Mesendoderm (in vitro differentiated cells): ENCODE results near the gene ASPSCR1.

Experiments used
- DNase-seq: peaks from one replicate; pipeline ENCODE4 v3.0.0; 2013
- H2AK5ac ChIP-seq: 2 replicates; pipeline ENCODE4 v1.6.1; 2013; ENCODE audit warnings: low read length, inconsistent platforms
- H2BK120ac ChIP-seq: 2 replicates; pipeline ENCODE4 v1.6.1; 2013; ENCODE audit warnings: low read depth, mild to moderate bottlenecking, low read length, moderate library complexity, mixed read lengths
- H2BK15ac ChIP-seq: replicated peaks from 2 replicates; pipeline ENCODE4 v1.6.1; 2013; ENCODE audit warnings: low read depth, mild to moderate bottlenecking, moderate library complexity
- H2BK5ac ChIP-seq: 2 replicates; pipeline ENCODE4 v1.6.1; 2013; ENCODE audit warnings: low read length, inconsistent platforms
- H3K18ac ChIP-seq: 2 replicates; pipeline ENCODE4 v1.6.1; 2013; ENCODE audit warnings: mild to moderate bottlenecking, low read length, mixed read lengths
- H3K23ac ChIP-seq: one replicate; pipeline ENCODE4 v1.6.1; 2013; ENCODE audit warnings: low read length
- H3K27ac ChIP-seq: 2 replicates; pipeline ENCODE4 v1.5.1; 2013; ENCODE audit warnings: low read depth, mild to moderate bottlenecking, inconsistent platforms, low read length, moderate library complexity
- H3K27me3 ChIP-seq: 2 replicates; pipeline ENCODE4 v1.6.1; 2013; ENCODE audit warnings: low read length, control low read depth, mild to moderate bottlenecking, inconsistent platforms; ENCODE audit not compliant: insufficient read depth, poor library complexity
- H3K36me3 ChIP-seq: 2 replicates; pipeline ENCODE4 v1.6.1; 2013; ENCODE audit warnings: low read length, inconsistent platforms; ENCODE audit not compliant: control insufficient read depth, insufficient read depth
- H3K4ac ChIP-seq: one replicate; pipeline ENCODE4 v1.6.1; 2013; ENCODE audit warnings: low read depth, mild to moderate bottlenecking, low read length, moderate library complexity
- H3K4me1 ChIP-seq: 2 replicates; pipeline ENCODE4 v1.6.1; 2013; ENCODE audit warnings: low read depth, low read length, inconsistent platforms; ENCODE audit not compliant: control insufficient read depth
- H3K4me2 ChIP-seq: 2 replicates; pipeline ENCODE4 v1.6.1; 2013; ENCODE audit warnings: low read length
- H3K4me3 ChIP-seq: 2 replicates; pipeline ENCODE4 v1.5.1; 2013; ENCODE audit warnings: mild to moderate bottlenecking, low read length
- H3K56ac ChIP-seq: one replicate; pipeline ENCODE4 v1.6.1; 2013; ENCODE audit warnings: low read length
- H3K79me1 ChIP-seq: 2 replicates; pipeline ENCODE4 v1.6.1; 2013; ENCODE audit warnings: low read length, inconsistent platforms
- H3K79me2 ChIP-seq: 2 replicates; pipeline ENCODE4 v1.6.1; 2013; ENCODE audit warnings: mild to moderate bottlenecking, low read length; ENCODE audit not compliant: control insufficient read depth, insufficient read depth
- H3K9ac ChIP-seq: 2 replicates; pipeline ENCODE4 v1.6.1; 2013; ENCODE audit warnings: low read length, inconsistent platforms
- H4K5ac ChIP-seq: one replicate; pipeline ENCODE4 v1.6.1; 2013; ENCODE audit warnings: low read length
- H4K8ac ChIP-seq: one replicate; pipeline ENCODE4 v1.6.1; 2013; ENCODE audit warnings: low read depth, mild to moderate bottlenecking, control low read depth, low read length, moderate library complexity
- WGBS: extraction: QIAGEN DNeasy Blood & Tissue Kit; methylation state at CpG from one replicate; pipeline ENCODE4 v1.1.7; 2013; ENCODE audit warnings: low lambda C conversion rate, missing lambda C conversion rate; ENCODE audit not compliant: insufficient coverage; ENCODE audit errors: extremely low coverage; 5-methylcytosine and 5-hydroxymethylcytosine counted together

Gene ASPSCR1

DNA sequence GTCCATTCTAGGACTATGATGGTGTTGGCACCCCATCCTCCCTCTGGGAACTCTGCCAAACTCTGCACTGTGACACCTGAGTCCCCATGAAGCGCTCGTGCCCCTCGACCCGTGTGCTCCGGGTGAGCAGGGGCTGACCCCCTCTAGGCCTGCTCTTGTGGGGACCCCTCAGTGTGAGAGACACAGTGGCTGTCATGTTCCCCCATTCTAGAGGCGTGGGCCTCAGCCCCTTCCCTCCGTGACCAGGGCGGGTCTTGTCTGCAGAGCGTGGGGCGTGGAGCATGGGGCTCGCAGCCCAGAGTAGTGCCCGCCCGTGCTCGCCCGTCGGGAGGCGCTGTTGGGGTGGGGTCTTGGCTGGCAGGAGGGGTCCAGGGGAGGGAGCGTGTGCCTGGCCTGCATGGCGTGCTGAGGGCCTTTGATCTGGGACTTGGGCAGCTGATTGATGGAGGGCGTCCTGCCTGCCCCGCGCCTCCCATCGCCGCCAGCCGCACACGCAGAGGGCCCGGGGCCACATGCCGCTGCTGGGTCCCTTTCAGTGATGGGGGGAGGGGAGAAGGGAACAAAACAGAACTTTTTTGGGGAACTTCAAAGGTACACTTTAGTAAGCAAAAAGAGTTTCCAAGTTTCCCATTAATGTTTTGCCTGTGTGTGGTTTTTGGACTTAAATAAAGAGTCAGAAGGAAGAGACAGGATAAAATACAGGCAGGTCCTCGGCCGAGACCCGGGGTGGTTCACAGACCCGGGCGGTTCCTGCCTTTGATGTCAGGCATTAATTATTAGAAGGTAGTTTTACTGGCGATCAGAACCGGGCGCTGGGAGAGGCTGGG lies 22.8 kb downstream of the ASPSCR1 start:
- no peak overlapping the region for H3K4ac ChIP-seq
- H2BK120ac ChIP-seq, result no peak overlapping the region
- H3K27me3 ChIP-seq, result no peaks in the 10 kb centered on the region
- no peaks in the 10 kb centered on the region for H3K79me1 ChIP-seq
- H3K36me3 ChIP-seq, result no peaks in the 10 kb centered on the region
- H4K5ac ChIP-seq, result no peak overlapping the region
- H3K18ac ChIP-seq, result no peak overlapping the region
- H3K79me2 ChIP-seq, result no peaks in the 10 kb centered on the region
- no peak overlapping the region for H3K27ac ChIP-seq
- DNase-seq, result no peak
- H4K8ac ChIP-seq, result no peak overlapping the region
- no peak overlapping the region for H3K4me2 ChIP-seq
- H2AK5ac ChIP-seq, result no peak overlapping the region
- H3K23ac ChIP-seq, result no peak overlapping the region
- H3K56ac ChIP-seq, result no peak overlapping the region
- no peaks in the 10 kb centered on the region for H3K4me1 ChIP-seq
- no peak overlapping the region for H3K4me3 ChIP-seq
- WGBS, result no CpG with 5 or more reads among the region's 36 CpGs
- no peak overlapping the region for H3K9ac ChIP-seq
- H2BK15ac ChIP-seq, result no peak overlapping the region
- no peak overlapping the region for H2BK5ac ChIP-seq

GRCh38 chr17:82000803-82001570 lies 23.6 kb downstream of the ASPSCR1 start:
- no peak overlapping the region for H3K27ac ChIP-seq
- no CpG with 5 or more reads among the region's 32 CpGs for WGBS

GRCh38 chr17:82001571-82002056 lies 24.2 kb downstream of the ASPSCR1 start:
- no peak overlapping the region for H4K8ac ChIP-seq
- H3K27me3 ChIP-seq, result no peaks in the 10 kb centered on the region
- H3K4me3 ChIP-seq, result no peak overlapping the region
- H3K79me2 ChIP-seq, result no peaks in the 10 kb centered on the region
- H3K36me3 ChIP-seq, result no peaks in the 10 kb centered on the region
- no peak overlapping the region for H2BK15ac ChIP-seq
- peaks cover 2% of the 10 kb centered on the region for H3K79me1 ChIP-seq
- no peak overlapping the region for H3K23ac ChIP-seq
- H3K56ac ChIP-seq, result no peak overlapping the region
- no peak overlapping the region for H3K4ac ChIP-seq
- no peak overlapping the region for H3K27ac ChIP-seq
- H3K4me2 ChIP-seq, result no peak overlapping the region
- no peak overlapping the region for H3K18ac ChIP-seq
- no peak overlapping the region for H2AK5ac ChIP-seq
- H2BK120ac ChIP-seq, result no peak overlapping the region
- no peak overlapping the region for H4K5ac ChIP-seq
- no peak for DNase-seq
- H3K4me1 ChIP-seq, result no peaks in the 10 kb centered on the region
- no CpG with 5 or more reads among the region's 17 CpGs for WGBS
- H2BK5ac ChIP-seq, result no peak overlapping the region
- no peak overlapping the region for H3K9ac ChIP-seq

More at GRCh38 chr17:82000803-82001570, 23.6 kb downstream of the ASPSCR1 start:
- Histone ChIP-seq H2BK5ac (no peak overlapping the region), H2AK5ac (no peak overlapping the region), H3K4me2 (no peak overlapping the region), H3K23ac (no peak overlapping the region), H4K8ac (no peak overlapping the region), H2BK15ac (no peak overlapping the region), H3K27me3 (no peaks in the 10 kb centered on the region), H3K79me2 (no peaks in the 10 kb centered on the region), H4K5ac (no peak overlapping the region), H3K18ac (no peak overlapping the region), H3K36me3 (no peaks in the 10 kb centered on the region), H3K4ac (no peak overlapping the region), H3K4me1 (no peaks in the 10 kb centered on the region), H3K56ac (no peak overlapping the region), H3K79me1 (peaks cover 1% of the 10 kb centered on the region), H2BK120ac (no peak overlapping the region), H3K9ac (no peak overlapping the region), H3K4me3 (no peak overlapping the region)
- DNase-seq, result no peak

GRCh38 chr17:82003411-82004381 lies 26.3 kb downstream of the ASPSCR1 start:
- Histone ChIP-seq H3K4me3 (no peak overlapping the region), H3K27me3 (no peaks in the 10 kb centered on the region), H4K8ac (no peak overlapping the region), H3K79me1 (peaks cover 2% of the 10 kb centered on the region), H3K27ac (peak overlapping the region; percentile 73), H3K56ac (peak overlapping the region; percentile 25), H3K4me1 (no peaks in the 10 kb centered on the region), H4K5ac (no peak overlapping the region), H2BK15ac (no peak overlapping the region), H3K18ac (peak overlapping the region; percentile 9), H2AK5ac (no peak overlapping the region), H2BK120ac (no peak overlapping the region), H3K4ac (no peak overlapping the region), H2BK5ac (peak overlapping the region; percentile 50), H3K9ac (peak overlapping the region; percentile 27), H3K4me2 (no peak overlapping the region), H3K79me2 (no peaks in the 10 kb centered on the region), H3K23ac (no peak overlapping the region), H3K36me3 (no peaks in the 10 kb centered on the region)
- peak; percentile 87 for DNase-seq
- no CpG with 5 or more reads among the region's 53 CpGs for WGBS
